GM18861 (cell line): ENCODE data around the gene PRDM10.
"Not testable (repeated sequence)": the region's sequence is repeated elsewhere in the genome, so short reads cannot be mapped to it uniquely, and the experiment has no call there.

ENCODE experiments used
- ATAC-seq: cut with Tn5 transposase; IDR thresholded peaks from one replicate; pipeline ENCODE4 v1.9.1; 2021; ENCODE audit not compliant: unreplicated experiment

PRDM10 gene

GRCh38 chr11:130002352-130002845, at the start of gene PRDM10:
PRDM10 (minus strand) TSS chr11:130002835; CDS start chr11:129960964, 41,871 bp downstream.
- ATAC-seq = peak; percentile 17

- no peak for ATAC-seq
Observed at GRCh38 chr11:130051082-130051481, 48.4 kb upstream of the PRDM10 start.

- no peak for ATAC-seq
Observed at GRCh38 chr11:130050257-130050656, 47.6 kb upstream of the PRDM10 start.

GRCh38 chr11:130049328-130049771, 46.7 kb upstream of the PRDM10 start:
- ATAC-seq = no peak

- ATAC-seq = no peak
Observed at GRCh38 chr11:130047141-130047540, 44.5 kb upstream of the PRDM10 start.

- ATAC-seq = no peak
Observed at GRCh38 chr11:130043575-130043974, 40.9 kb upstream of the PRDM10 start.

- ATAC-seq = no peak
Observed at GRCh38 chr11:130042093-130042591, 39.5 kb upstream of the PRDM10 start.

GRCh38 chr11:130040281-130040940, 37.8 kb upstream of the PRDM10 start:
- ATAC-seq = no peak

- ATAC-seq = no peak
Observed at GRCh38 chr11:130037881-130038585, 35.4 kb upstream of the PRDM10 start.

GRCh38 chr11:130037058-130037457, 34.4 kb upstream of the PRDM10 start:
- no peak for ATAC-seq

- no peak for ATAC-seq
Observed at GRCh38 chr11:130034236-130034635, 31.6 kb upstream of the PRDM10 start.

- ATAC-seq = no peak
Observed at GRCh38 chr11:130032931-130033330, 30.3 kb upstream of the PRDM10 start.

- no peak for ATAC-seq
Observed at GRCh38 chr11:130031945-130032344, 29.3 kb upstream of the PRDM10 start.

- no peak for ATAC-seq
Observed at GRCh38 chr11:130031056-130031455, 28.4 kb upstream of the PRDM10 start.

GRCh38 chr11:130029137-130029536, 26.5 kb upstream of the PRDM10 start:
- ATAC-seq = no peak

- ATAC-seq = no peak
Observed at GRCh38 chr11:130025371-130025770, 22.7 kb upstream of the PRDM10 start.

GRCh38 chr11:130024361-130024760, 21.7 kb upstream of the PRDM10 start:
- ATAC-seq = no peak

GRCh38 chr11:130023204-130023603, 20.6 kb upstream of the PRDM10 start:
- peak; percentile 98 for ATAC-seq

GRCh38 chr11:130022799-130023198, 20.2 kb upstream of the PRDM10 start:
- ATAC-seq = peak; percentile 14

- ATAC-seq = not testable (repeated sequence)
Observed at GRCh38 chr11:130021606-130022005, 19.0 kb upstream of the PRDM10 start.

GRCh38 chr11:130020323-130020722, 17.7 kb upstream of the PRDM10 start:
- ATAC-seq = no peak

GRCh38 chr11:130015846-130016245, 13.2 kb upstream of the PRDM10 start:
- not testable (repeated sequence) for ATAC-seq
